Astrocyte (in vitro differentiated cells and primary cell): Measurements from ENCODE around the gene HOXD10. TPM values are rescaled to one million over a fixed set of nuclear protein-coding genes. Genes with fewer than 3 reads are reported as not detected.

Source experiments
- DNase-seq: peaks from one replicate; pipeline ENCODE4 v3.0.0-alpha.2; 2010; ENCODE audit warnings: low read depth
- FAIRE-seq: peaks from 2 replicates; lab custom pipeline; 2011; peaks lifted over from hg19 to GRCh38; lab: Jason Lieb, UNC
- H2AFZ ChIP-seq: 2 replicates; pipeline ENCODE4 v1.6.0; 2012; ENCODE audit warnings: low read depth, low read length, inconsistent platforms
- H3K27ac ChIP-seq: 2 replicates; pipeline ENCODE4 v1.5.1; 2011; ENCODE audit warnings: low read depth, low read length, inconsistent platforms
- H3K27me3 ChIP-seq: 2 replicates; pipeline ENCODE4 v1.6.0; 2011; ENCODE audit warnings: low read length, inconsistent platforms; ENCODE audit not compliant: insufficient read depth
- H3K36me3 ChIP-seq: 2 replicates; pipeline ENCODE4 v1.5.1; 2011; ENCODE audit warnings: low read length, inconsistent platforms; ENCODE audit not compliant: insufficient read depth
- H3K4me1 ChIP-seq: 2 replicates; pipeline ENCODE4 v1.5.1; 2011; ENCODE audit warnings: low read length, inconsistent platforms; ENCODE audit not compliant: insufficient read depth
- H3K4me2 ChIP-seq: 2 replicates; pipeline ENCODE4 v1.6.0; 2012; ENCODE audit warnings: low read length, inconsistent platforms
- H3K4me3 ChIP-seq: 2 replicates; pipeline ENCODE4 v1.5.1; 2011; ENCODE audit warnings: low read depth, mild to moderate bottlenecking, low read length, inconsistent platforms; ENCODE audit not compliant: insufficient read depth
- H3K79me2 ChIP-seq: 2 replicates; pipeline ENCODE4 v1.6.0; 2012; ENCODE audit warnings: mild to moderate bottlenecking, low read length, inconsistent platforms; ENCODE audit not compliant: insufficient read depth
- H3K9ac ChIP-seq: 2 replicates; pipeline ENCODE4 v1.6.0; 2012; ENCODE audit warnings: mild to moderate bottlenecking, low read length, inconsistent platforms
- H3K9me3 ChIP-seq: 2 replicates; pipeline ENCODE4 v1.5.1; 2012; ENCODE audit warnings: low read depth, mild to moderate bottlenecking, low read length, inconsistent platforms; ENCODE audit not compliant: insufficient read depth
- H4K20me1 ChIP-seq: 2 replicates; pipeline ENCODE4 v1.6.0; 2012; ENCODE audit warnings: low read length, inconsistent platforms; ENCODE audit not compliant: insufficient read depth
- H3K27ac Mint-ChIP-seq: one replicate; pipeline ENCODE4 v1.8.0; 2021; ENCODE audit warnings: mild to moderate bottlenecking, mixed read lengths; ENCODE audit not compliant: unreplicated experiment
- H3K27me3 Mint-ChIP-seq: one replicate; pipeline ENCODE4 v1.8.0; 2021; ENCODE audit warnings: low read depth, mixed read lengths; ENCODE audit not compliant: unreplicated experiment
- H3K36me3 Mint-ChIP-seq: one replicate; pipeline ENCODE4 v1.8.0; 2021; ENCODE audit warnings: low read depth, mixed read lengths; ENCODE audit not compliant: unreplicated experiment
- H3K4me1 Mint-ChIP-seq: one replicate; pipeline ENCODE4 v1.8.0; 2021; ENCODE audit warnings: low read depth, mixed read lengths; ENCODE audit not compliant: unreplicated experiment
- H3K4me3 Mint-ChIP-seq: one replicate; pipeline ENCODE4 v1.8.0; 2021; ENCODE audit warnings: mild to moderate bottlenecking, moderate library complexity, mixed read lengths; ENCODE audit not compliant: unreplicated experiment
- H3K9me3 Mint-ChIP-seq: one replicate; pipeline ENCODE4 v1.8.0; 2021; ENCODE audit warnings: mild to moderate bottlenecking, mixed read lengths; ENCODE audit not compliant: unreplicated experiment
- CTCF ChIP-seq: IDR thresholded peaks from 2 replicates; pipeline ENCODE4 v1.5.1; 2011; ENCODE audit warnings: low read depth, mild to moderate bottlenecking, inconsistent platforms, low read length, moderate library complexity; ENCODE audit not compliant: insufficient read depth
- EZH2 ChIP-seq: IDR thresholded peaks from 2 replicates; pipeline ENCODE4 v1.6.1; 2012; ENCODE audit warnings: mild to moderate bottlenecking, low read length, inconsistent platforms; ENCODE audit not compliant: insufficient read depth
- total RNA-seq: library from RNA; stranded (reverse); gene quantifications from 2 replicates; pipeline ENCODE4 v1.2.1, GENCODE V29; 2021

The HOXD10 gene
- total RNA-seq, 1 donor from 2014 or later = not detected

GRCh38 chr2:176114120-176114929 lies 2.3 kb upstream of the HOXD10 start:
- Histone ChIP-seq H3K4me2 (no peak overlapping the region), H3K4me3 (no peak overlapping the region), H3K27ac (no peak overlapping the region), H3K9me3 (peaks cover 6% of the 10 kb centered on the region), H3K4me1 (no peaks in the 10 kb centered on the region), H3K36me3 (no peaks in the 10 kb centered on the region), H2AFZ (no peak overlapping the region), H3K9ac (no peak overlapping the region), H3K79me2 (no peaks in the 10 kb centered on the region), H4K20me1 (no peaks in the 10 kb centered on the region), H3K27me3 (peaks cover 99% of the 10 kb centered on the region)
- Mint-ChIP-seq H3K4me3 (no peak overlapping the region), H3K27ac (no peak overlapping the region), H3K9me3 (peaks cover 29% of the 10 kb centered on the region), H3K27me3 (peaks cover 91% of the 10 kb centered on the region), H3K4me1 (no peaks in the 10 kb centered on the region), H3K36me3 (peaks cover 2% of the 10 kb centered on the region)
- FAIRE-seq = no peak
- DNase-seq = no peak
- TF ChIP-seq CTCF (no peak), EZH2 (peak; percentile 85)

- H3K9me3 ChIP-seq = peaks cover 6% of the 10 kb centered on the region
- Mint-ChIP-seq H3K36me3 (peaks cover 5% of the 10 kb centered on the region), H3K27me3 (peaks cover 90% of the 10 kb centered on the region), H3K27ac (no peak overlapping the region), H3K9me3 (peaks cover 30% of the 10 kb centered on the region), H3K4me1 (no peaks in the 10 kb centered on the region), H3K4me3 (no peak overlapping the region)
- no peak overlapping the region for H3K4me3 ChIP-seq
- no peak for TF ChIP-seq CTCF
- no peak for FAIRE-seq
- no peak overlapping the region for H3K4me2 ChIP-seq
- no peaks in the 10 kb centered on the region for H3K36me3 ChIP-seq
- H3K4me1 ChIP-seq = no peaks in the 10 kb centered on the region
- no peak overlapping the region for H3K9ac ChIP-seq
- H3K27ac ChIP-seq = no peak overlapping the region
- H3K27me3 ChIP-seq = peaks cover 99% of the 10 kb centered on the region
- no peak overlapping the region for H2AFZ ChIP-seq
- no peak for DNase-seq
- H4K20me1 ChIP-seq = no peaks in the 10 kb centered on the region
- no peaks in the 10 kb centered on the region for H3K79me2 ChIP-seq
Measured at GRCh38 chr2:176114930-176115625, 1.5 kb upstream of the HOXD10 start.
